ENCODE measurements around the gene COX19.
"Not testable (repeated sequence)": the region's sequence is repeated elsewhere in the genome, so short reads cannot be mapped to it uniquely, and the experiment has no call there.

Gene COX19

GRCh38 chr7:931871-932650 is 43.3 kb downstream of the COX19 start:
- in situ Hi-C loops (cut with HindIII; ENCODE audit: low sequenced_read_pairs): no loop called here

GRCh38 chr7:930975-931758 is 44.2 kb downstream of the COX19 start:
- in situ Hi-C loops (cut with HindIII; ENCODE audit: low sequenced_read_pairs): no loop called here

GRCh38 chr7:929311-929711 is 46.0 kb downstream of the COX19 start:
- in situ Hi-C loops (cut with HindIII; ENCODE audit: low sequenced_read_pairs): no loop called here

DNA sequence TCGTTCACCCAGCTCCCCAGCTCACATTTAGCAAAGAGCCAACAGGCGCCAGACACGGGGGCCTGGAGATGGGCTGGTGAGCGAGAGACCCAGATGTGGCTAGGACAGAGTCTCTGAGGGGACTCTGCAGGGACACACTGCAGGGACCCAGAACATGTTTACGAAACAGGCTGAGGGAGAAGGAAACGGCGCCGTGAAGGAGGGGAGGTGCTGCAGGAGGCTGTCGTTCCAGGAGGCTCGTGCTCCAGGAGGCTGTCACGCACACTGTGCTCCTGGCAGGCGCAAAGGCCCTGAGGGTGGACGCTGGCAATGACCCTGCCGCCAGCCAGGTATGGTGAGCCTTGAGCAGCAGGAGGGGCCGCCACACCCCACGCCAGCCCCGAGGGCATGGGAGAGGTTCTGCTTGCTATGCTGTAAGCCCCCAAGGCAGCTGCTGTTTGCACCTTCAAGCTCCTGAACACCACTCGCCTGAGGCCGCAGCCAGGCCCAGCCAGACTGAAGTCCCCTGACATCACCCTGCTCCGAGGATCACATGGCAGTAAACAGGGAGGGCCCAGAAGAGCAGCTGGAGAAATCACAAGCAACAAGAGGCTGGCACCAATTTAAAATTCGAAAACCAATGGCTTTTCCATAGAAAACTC is 48.2 kb downstream of the COX19 start:
- in situ Hi-C loops (cut with HindIII; ENCODE audit: low sequenced_read_pairs): no loop called here

DNA sequence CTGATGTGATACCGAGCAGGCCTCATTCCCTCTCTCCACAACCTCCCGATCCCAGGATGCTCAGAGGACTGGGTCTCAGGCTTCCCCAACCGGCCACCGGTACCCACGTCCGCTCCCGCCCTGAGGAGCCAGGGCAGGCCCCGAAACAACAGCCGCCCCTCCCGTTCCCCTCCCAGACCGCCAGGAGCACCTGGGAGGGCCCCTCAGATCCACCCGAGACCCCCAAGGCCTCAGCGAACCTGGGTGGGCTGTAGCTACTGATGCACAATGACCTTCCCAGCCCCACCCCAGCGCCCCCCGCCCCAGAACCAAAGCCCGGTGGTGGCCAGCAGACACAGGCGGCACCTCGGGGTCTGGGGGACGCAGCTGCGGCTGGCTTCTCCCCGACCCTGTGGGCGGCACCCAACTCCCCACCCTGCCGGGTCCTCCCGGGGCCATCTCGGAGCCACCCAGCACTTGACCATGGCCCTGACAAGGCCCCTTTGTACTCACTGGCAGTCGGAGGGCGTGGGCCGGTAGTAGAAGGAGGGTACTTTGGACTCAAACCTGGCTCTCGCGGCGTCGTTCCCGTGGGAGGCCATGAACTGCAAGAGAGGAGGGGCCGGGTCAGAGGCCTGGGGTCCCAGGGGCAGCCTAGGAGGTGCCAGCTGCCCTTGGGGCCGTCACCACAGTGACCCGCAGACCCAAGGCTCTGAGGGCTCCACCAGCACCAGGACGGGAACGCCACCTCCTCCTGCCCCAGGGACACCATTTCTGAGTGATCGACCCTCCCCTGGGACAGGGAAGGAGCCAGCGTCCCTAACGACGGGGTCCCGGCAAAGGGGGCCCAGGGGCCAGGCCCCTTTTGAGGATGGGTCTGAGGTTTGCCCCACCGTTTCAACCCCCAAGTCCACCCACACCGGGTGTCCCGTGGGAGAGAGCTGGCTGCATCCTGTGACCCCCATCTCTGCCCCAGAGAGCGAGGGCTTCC is 49.0 kb downstream of the COX19 start:
- in situ Hi-C loops (cut with HindIII; ENCODE audit: low sequenced_read_pairs): no loop called here

DNA sequence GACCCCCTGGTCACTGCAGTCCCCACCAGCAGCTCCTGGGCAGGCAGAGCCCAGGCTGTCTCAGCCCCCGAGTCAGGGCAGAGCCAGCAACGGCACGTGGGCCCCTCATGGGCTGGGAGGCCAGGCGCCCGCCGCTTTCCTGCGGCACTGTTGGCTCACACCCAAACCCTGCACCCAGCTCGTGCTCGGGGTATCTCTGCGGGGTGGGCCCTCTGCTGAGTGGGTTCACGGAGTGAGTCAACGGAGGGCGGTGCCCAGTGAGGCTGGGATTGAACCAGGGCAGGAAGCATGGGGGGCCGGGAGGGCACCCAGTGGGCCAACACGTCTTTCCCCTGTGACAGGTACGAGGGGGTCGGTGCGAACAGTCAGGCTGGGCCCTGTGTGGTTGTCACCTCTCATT is 49.7 kb downstream of the COX19 start:
- in situ Hi-C loops (cut with HindIII; ENCODE audit: low sequenced_read_pairs): no loop called here

DNA sequence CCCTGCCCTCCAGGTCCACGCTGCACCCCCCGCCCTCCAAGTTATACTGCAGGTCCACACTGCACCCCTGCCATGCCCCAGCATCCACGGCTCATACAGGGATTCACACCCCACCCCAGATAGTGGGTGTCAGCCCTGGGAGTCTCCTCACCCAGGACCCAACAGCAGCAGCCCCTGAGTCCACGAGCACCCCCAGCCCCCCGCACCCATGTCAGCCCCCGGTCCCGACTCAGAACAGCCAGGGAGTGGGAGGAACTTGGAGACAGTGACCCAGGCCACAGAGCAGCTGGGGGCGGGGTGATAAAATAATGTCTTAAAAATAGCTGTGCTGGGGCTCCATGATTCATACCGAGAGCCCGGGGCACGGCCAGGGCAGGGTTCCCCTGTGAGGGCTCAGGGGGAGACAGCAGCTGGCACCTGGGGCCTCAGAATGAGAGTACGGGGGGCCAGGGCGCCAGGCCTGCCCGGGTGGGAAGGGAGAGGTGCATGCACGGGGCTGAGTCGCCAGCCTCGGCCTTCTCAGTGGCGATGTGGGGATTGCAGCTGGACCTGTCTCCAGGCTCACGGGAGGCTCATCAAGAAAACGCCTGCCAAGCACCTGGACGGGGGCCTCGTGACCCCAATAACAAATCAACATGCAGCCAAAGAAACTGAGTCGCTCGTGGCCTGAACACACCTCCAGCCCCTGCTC is 50.7 kb downstream of the COX19 start:
- in situ Hi-C loops (cut with HindIII; ENCODE audit: low sequenced_read_pairs): no loop called here

DNA sequence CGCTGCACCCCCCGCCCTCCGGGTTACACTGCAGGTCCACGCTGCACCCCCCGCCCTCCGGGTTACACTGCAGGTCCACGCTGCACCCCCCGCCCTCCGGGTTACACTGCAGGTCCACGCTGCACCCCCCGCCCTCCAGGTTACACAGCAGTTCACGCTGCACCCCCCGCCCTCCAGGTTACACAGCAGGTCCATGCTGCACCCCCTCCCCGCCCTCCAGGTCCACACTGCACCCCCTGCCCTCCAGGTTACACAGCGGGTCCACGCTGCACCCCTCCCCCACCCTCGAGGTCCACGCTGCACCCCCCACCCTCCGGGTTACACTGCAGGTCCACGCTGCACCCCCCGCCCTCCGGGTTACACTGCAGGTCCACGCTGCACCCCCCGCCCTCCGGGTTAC is 51.3 kb downstream of the COX19 start:
- in situ Hi-C loops (cut with HindIII; ENCODE audit: low sequenced_read_pairs): not testable (repeated sequence)

DNA sequence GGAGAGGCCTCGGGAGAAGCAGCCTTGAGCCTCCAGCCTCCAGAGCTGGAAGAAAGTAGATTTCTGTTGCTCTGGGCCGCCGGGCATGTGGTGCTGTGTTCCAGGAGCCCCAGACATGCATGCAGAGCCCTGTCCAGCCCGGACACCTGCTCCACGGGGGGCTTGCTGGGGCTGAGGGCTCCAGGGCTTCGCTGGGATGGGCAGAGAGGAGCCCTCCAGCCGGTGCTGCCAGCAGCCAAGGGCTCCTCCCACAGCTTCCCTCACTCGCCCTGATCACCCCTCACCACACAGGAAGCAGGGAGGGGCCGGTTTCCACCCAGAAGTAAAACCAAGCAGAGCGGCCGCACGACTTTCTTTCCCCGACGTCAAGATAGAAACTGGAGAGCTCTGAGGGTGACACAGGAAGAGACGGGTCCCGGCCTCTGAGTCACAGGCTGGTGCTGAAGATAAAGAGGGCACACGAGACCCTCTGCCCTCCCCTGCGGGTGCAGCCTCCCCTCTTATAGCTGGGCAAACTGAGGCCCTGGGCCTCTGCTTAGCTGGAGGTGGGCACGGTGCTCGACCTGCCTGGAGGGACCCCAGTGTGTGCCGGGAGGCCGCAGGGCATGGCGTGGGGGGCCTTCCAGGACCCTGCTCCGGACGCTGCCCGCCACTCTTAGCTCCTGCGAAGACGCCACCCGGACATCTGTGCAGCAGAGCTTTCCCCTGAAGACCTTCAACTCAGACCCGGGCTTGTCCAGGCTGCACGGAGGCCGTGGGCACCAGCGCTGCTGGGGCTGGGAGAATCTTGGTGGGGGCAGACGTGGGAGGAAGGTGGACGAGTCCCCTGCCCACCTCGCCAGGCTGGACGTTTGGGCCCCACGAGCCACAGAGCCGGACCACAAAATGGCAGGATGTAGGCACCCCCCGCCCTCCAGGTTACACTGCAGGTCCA is 52.0 kb downstream of the COX19 start:
- in situ Hi-C loops (cut with HindIII; ENCODE audit: low sequenced_read_pairs): no loop called here

DNA sequence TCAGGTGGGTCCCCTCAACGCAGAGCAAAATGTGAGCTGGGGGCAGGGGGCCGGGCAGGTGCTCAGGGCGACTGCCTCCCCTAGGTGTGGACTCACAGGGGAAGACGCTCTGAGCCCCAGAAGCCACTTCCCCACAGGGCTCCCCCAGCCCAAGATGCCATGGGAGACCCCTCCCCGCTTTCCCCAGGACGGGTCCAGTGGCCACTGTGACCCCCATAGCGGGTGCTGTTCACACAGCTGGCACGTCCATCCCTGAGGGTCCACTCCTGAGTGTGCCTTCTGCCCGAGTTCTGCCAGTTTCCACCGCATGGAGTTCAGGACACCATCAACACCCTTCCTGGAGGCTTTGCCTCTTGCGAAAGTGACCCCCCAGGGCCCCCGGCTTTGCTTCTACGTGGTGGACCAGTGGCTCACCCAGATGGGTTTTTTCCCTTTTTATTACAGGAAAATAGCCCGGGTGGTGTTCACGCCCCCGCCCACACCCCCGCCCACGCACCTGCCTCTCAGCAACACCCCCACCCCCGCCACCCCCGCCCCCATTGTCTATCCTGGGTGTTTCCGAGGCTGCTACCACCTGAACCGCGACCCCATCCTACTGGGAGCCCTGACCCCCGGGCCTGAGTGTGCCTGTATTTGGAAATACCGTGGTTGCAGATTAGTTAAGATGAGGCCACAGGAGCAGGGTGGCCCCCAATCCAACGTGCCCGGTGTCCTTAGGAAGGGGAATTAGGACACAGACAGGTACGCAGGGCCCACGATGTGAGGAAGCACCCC is 52.8 kb downstream of the COX19 start:
- in situ Hi-C loops (cut with HindIII; ENCODE audit: low sequenced_read_pairs): no loop called here

- in situ Hi-C loops (cut with HindIII; ENCODE audit: low sequenced_read_pairs): no loop called here
Observed at GRCh38 chr7:921581-922333, 53.6 kb downstream of the COX19 start.

GRCh38 chr7:921071-921461 is 54.3 kb downstream of the COX19 start:
- in situ Hi-C loops (cut with HindIII; ENCODE audit: low sequenced_read_pairs): no loop called here

DNA sequence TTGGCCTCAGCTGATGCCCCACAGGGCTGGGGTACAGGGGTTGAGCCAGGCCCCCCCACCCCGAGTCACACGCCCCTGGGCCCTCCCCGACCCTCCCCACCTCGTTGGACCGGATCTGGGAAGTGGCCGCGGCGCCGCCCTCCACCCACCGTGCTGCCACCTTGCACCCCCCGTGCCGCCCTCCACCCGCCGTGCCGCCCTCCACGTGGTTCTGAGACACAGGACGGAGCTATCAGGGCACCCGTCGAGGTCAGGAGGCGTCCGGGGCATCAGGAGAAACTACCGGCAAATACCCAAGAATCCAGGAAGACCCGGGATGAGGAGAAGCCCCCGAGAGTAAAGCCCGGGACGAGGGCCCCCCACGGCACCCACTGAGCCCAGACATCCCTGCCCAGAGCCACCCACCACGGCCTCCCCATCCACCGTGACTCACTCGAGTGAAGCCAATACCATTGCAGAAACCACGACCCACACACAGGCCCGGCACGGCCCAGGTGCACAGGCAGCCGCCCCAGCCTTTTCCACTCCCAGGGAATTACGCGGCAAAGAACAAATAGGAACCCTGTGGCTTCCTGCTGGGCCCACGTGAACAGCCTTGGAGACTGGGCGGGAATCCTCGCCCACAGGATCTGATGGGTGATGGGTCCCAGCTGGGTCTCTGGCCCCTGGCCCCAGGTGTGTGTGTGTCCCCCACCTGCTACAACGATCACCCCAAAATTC is 54.8 kb downstream of the COX19 start:
- in situ Hi-C loops (cut with HindIII; ENCODE audit: low sequenced_read_pairs): no loop called here

DNA sequence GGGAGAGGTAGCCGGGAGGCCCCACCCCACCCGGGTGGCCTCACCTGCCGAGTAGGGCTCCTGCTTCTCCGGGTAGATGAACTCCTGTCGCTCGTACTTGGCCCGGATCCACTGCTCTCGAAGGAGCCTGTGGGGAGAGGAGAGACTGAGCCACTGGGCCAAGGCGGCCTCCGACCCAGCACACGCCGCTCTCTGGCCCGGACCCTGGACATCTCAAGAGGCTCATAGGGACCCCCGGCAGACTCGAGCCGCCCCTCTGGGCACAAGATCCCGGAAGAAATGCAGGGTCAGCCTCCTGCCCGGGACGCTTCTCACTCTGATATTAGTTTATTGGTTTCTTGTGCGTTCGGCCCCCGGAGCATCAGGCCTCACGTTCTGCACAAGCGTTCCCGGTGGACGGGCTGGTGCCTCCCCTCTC is 55.4 kb downstream of the COX19 start:
- in situ Hi-C loops (cut with HindIII; ENCODE audit: low sequenced_read_pairs): no loop called here

DNA sequence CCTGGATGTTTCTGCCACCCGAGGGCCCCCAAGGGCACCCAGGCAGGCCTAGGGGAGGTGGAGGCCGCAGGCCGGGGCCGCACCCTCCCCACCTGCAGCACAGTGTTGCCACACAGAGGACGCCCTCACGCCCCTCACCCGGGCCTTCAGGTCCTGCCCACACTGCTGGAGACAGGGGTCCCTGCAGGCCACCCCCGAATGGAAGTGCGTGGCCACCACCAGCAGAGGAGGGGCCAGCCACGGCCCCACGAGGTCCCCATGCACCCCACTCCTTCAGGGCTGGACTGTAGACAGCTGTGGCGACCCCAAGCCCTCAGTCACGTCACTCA is 56.3 kb downstream of the COX19 start:
- in situ Hi-C loops (cut with HindIII; ENCODE audit: low sequenced_read_pairs): no loop called here

DNA sequence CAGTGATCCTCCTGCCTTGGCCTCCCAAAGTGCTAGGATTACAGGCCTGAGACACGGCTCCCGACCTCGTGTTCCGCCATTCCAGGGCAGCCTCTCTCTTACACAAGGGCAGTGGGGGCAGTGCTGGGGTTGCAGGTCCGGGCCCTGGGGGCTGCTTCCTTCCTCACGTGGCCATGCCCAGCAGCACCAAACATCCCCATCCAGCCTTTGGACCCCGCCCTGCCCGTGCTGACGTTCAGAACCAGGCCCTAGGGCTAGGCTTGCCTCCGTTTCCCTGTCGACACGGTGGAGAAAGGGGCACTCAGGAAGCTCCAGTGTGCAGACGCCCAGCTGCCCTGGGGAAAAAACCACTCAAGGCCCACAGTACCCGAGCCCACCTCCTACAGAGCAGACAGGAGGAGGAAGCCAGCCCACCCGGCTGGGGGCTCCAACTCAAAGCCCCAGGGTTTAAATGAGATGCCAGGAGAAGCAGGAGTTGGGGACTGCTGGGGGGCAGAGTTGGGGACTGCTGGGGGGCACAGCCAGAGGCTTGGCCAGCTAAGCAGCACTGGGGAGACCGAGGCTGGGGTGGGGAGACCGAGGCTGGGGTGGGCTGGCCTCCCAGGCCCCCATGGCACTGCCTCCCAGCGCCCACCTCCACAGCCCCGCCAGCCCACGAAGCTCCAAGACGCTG is 56.8 kb downstream of the COX19 start:
- in situ Hi-C loops (cut with HindIII; ENCODE audit: low sequenced_read_pairs): no loop called here

GRCh38 chr7:918118-918425 is 57.3 kb downstream of the COX19 start:
- in situ Hi-C loops (cut with HindIII; ENCODE audit: low sequenced_read_pairs): no loop called here

All from endothelial cell of hepatic sinusoid (primary cell).